GM19239 (cell line): ENCODE data around the gene UQCC5.

Experiments
- DNase-seq: peaks from one replicate; pipeline ENCODE4 v3.0.0; 2011; ENCODE audit warnings: low spot score; ENCODE audit not compliant: insufficient read length
- FAIRE-seq: peaks from 2 replicates; lab custom pipeline; 2011; peaks lifted over from hg19 to GRCh38; lab: Jason Lieb, UNC

Gene UQCC5

DNA sequence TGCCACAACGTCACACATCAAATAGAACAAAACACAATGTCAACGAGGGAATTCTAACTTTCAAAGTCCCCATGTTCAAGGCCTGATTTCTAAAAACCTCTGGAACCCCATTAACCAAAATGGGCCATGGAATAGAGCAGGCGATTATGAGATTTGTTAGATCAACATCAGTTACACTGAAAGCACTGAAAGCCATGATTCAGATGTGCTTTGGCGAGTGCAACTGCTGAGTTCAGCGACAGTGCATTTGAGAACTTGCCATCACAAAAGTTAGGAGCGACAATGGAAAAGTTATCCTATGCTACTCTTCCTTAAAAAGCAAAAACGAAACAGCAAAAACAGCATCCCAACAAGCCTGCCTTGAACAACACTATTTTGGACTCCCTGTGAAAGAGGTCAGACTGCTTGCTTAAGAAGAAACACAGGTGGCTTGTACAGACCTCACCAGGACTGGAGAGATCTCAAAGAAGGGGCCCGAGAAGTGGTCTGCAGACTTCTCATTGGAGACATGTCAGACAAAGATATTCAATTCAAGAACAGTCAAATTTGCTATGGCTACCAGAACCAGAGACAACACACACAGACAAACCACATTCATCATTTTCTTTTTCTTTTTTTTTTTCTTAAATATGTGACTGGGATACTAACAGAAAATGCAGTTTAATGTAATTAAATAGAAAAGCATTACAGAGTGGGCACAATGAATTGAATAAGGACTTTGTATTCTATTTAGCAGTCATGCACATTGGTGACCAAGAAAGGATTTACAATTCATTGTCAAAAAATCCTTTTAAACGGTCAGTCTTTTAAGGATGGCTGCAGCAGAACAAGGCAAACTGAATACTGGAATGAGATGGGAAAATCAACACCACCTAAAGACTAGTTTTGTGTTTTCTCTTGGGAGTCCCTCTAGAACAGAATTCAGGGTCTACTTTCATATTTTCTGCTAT, 20.9 kb downstream of the UQCC5 start:
- FAIRE-seq (no peak), DNase-seq (no peak)

DNA sequence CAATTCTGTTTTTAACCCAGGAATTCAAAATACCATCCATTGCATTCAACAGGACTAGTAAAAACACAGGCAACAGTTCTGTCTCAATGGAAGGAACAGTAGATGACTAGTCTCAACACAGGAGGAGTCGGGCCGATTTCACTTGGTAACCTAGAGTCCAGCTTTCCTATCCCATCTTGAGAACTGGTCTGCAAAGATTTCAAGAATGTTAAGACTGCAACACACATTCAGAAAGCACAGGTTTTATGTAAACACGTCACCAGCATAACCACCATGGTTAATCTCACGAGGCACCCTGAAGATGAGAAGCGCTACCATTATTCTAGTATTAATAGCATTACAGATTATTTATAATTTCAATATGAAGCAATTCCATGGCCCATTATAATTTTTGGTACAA, 22.0 kb downstream of the UQCC5 start:
- DNase-seq (no peak), FAIRE-seq (no peak)

- DNase-seq (no peak), FAIRE-seq (no peak)
Observed at GRCh38 chr3:52561028-52561747, 24.8 kb downstream of the UQCC5 start.

GRCh38 chr3:52563984-52564383, 27.6 kb downstream of the UQCC5 start:
- no peak for FAIRE-seq
- DNase-seq = no peak

GRCh38 chr3:52568069-52568468, 31.7 kb downstream of the UQCC5 start:
- FAIRE-seq = no peak
- no peak for DNase-seq

GRCh38 chr3:52570076-52570475, 33.7 kb downstream of the UQCC5 start:
- no peak for FAIRE-seq
- no peak for DNase-seq

DNA sequence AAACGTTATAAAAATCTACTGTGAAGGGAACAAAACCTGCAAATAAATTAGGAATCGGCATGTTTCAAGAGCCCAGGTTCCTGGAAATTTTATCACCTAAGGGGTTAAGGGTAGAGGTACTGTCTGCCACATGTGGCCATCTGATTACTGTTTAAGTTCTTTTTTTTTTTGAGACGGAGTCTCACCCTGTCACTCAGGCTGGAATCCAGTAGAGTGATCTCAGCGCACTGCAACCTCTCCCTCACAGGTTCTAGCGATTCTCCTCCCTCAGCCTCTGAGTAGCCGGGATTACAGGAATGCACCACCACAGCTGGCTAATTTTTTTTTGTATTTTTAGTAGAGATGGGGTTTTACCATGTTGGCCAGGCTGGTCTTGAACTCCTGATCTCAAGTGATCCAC, 35.8 kb downstream of the UQCC5 start:
- FAIRE-seq (no peak), DNase-seq (no peak)

- DNase-seq (no peak), FAIRE-seq (no peak)
Observed at GRCh38 chr3:52574056-52574965, 37.9 kb downstream of the UQCC5 start.
